OCI-LY3 (cell line): Measurements from ENCODE around the gene ANKS6.

Experiments used
- H2AFZ ChIP-seq: fragments of 200-600, 300-600 bp; shearing (Covaris generic); 2 replicates; pipeline ENCODE4 v1.6.0; 2014; ENCODE audit warnings: antibody characterized with exemption, low read depth, low read length
- H3K27ac ChIP-seq: fragments of 200-600, 300-600 bp; sonication (generic); 2 replicates; pipeline ENCODE4 v1.5.1; 2014; ENCODE audit warnings: mild to moderate bottlenecking, low read length, moderate library complexity, mixed read lengths
- H3K27me3 ChIP-seq: fragments of 200-600, 300-600 bp; sonication (generic); 2 replicates; pipeline ENCODE4 v1.6.1; 2014; ENCODE audit warnings: low read depth, low read length, mixed read lengths
- H3K36me3 ChIP-seq: fragments of 200-600, 300-600 bp; sonication (generic); replicated peaks from 2 replicates; pipeline ENCODE3; 2014; ENCODE audit warnings: low read depth, low read length, mixed read lengths
- H3K4me1 ChIP-seq: fragments of 300-600, 200-600 bp; sonication (generic); 2 replicates; pipeline ENCODE4 v1.6.1; 2014; ENCODE audit warnings: low read length, mixed read lengths
- H3K4me2 ChIP-seq: fragments of 200-600, 300-600 bp; sonication (generic); 2 replicates; pipeline ENCODE4 v1.6.1; 2014; ENCODE audit warnings: low read length, mixed read lengths
- H3K4me3 ChIP-seq: fragments of 300-600, 200-600 bp; sonication (generic); 2 replicates; pipeline ENCODE4 v1.5.1; 2014; ENCODE audit warnings: antibody characterized with exemption, mild to moderate bottlenecking, low read length, moderate library complexity
- H3K79me2 ChIP-seq: fragments of 300-600, 200-600 bp; shearing (Covaris generic); 2 replicates; pipeline ENCODE4 v1.6.1; 2014; ENCODE audit warnings: mild to moderate bottlenecking, low read length, mixed read lengths
- H3K9ac ChIP-seq: fragments of 300-600, 200-600 bp; shearing (Covaris generic); 2 replicates; pipeline ENCODE4 v1.6.0; 2014; ENCODE audit warnings: mild to moderate bottlenecking, low read length, moderate library complexity
- H3K9me3 ChIP-seq: fragments of 200-600, 300-600 bp; shearing (Covaris generic); 2 replicates; pipeline ENCODE4 v1.6.1; 2014; ENCODE audit warnings: low read length, mixed read lengths; ENCODE audit not compliant: insufficient read depth
- H4K20me1 ChIP-seq: fragments of 200-600, 300-600 bp; sonication (generic); 2 replicates; pipeline ENCODE4 v1.6.1; 2016; ENCODE audit warnings: low read length, mixed read lengths; ENCODE audit not compliant: insufficient read depth
- CTCF ChIP-seq: fragments of 200-600, 300-600 bp; sonication (generic); IDR thresholded peaks from 2 replicates; pipeline ENCODE4 v1.5.1; 2014; ENCODE audit warnings: antibody characterized with exemption, low read length, low read depth
- EZH2phosphoT487 ChIP-seq: fragments of 200-600 bp; shearing (Covaris generic); IDR thresholded peaks from 2 replicates; pipeline ENCODE4 v1.6.1; 2018; ENCODE audit warnings: antibody characterized with exemption, mixed run types, low read depth

The ANKS6 gene

GRCh38 chr9:98818764-98819163 is 22.4 kb upstream of the ANKS6 start:
- H3K4me3 ChIP-seq, result no peak overlapping the region

GRCh38 chr9:98815391-98815951 is 19.1 kb upstream of the ANKS6 start:
- no peak for TF ChIP-seq CTCF
- no peak for TF ChIP-seq EZH2phosphoT487
- H4K20me1 ChIP-seq, result no peaks in the 10 kb centered on the region
- no peaks in the 10 kb centered on the region for H3K9me3 ChIP-seq
- H3K79me2 ChIP-seq, result no peaks in the 10 kb centered on the region
- peaks cover 11% of the 10 kb centered on the region for H3K4me1 ChIP-seq
- no peaks in the 10 kb centered on the region for H3K36me3 ChIP-seq
- H3K4me2 ChIP-seq, result no peak overlapping the region
- H3K27ac ChIP-seq, result no peak overlapping the region
- no peaks in the 10 kb centered on the region for H3K27me3 ChIP-seq
- no peak overlapping the region for H3K4me3 ChIP-seq
- no peak overlapping the region for H2AFZ ChIP-seq
- H3K9ac ChIP-seq, result no peak overlapping the region

More at GRCh38 chr9:98818764-98819163, 22.4 kb upstream of the ANKS6 start:
- no peaks in the 10 kb centered on the region for H4K20me1 ChIP-seq
- no peaks in the 10 kb centered on the region for H3K4me1 ChIP-seq
- no peak overlapping the region for H3K4me2 ChIP-seq
- no peaks in the 10 kb centered on the region for H3K79me2 ChIP-seq
- no peaks in the 10 kb centered on the region for H3K36me3 ChIP-seq
- H3K27me3 ChIP-seq, result no peaks in the 10 kb centered on the region
- no peak overlapping the region for H2AFZ ChIP-seq
- no peak overlapping the region for H3K9ac ChIP-seq
- TF ChIP-seq EZH2phosphoT487, result no peak
- TF ChIP-seq CTCF, result no peak
- H3K9me3 ChIP-seq, result no peaks in the 10 kb centered on the region
- no peak overlapping the region for H3K27ac ChIP-seq

- Histone ChIP-seq H4K20me1 (no peaks in the 10 kb centered on the region), H2AFZ (no peak overlapping the region), H3K4me2 (peak overlapping the region; percentile 67), H3K79me2 (no peaks in the 10 kb centered on the region), H3K9ac (no peak overlapping the region), H3K36me3 (no peaks in the 10 kb centered on the region), H3K4me1 (peaks cover 30% of the 10 kb centered on the region), H3K27me3 (peaks cover 1% of the 10 kb centered on the region; the same call in 1 of the 2 replicates), H3K4me3 (0 out of 2 replicates have a peak overlapping the region, but pooled peaks have one; percentile 15), H3K27ac (no peak overlapping the region), H3K9me3 (no peaks in the 10 kb centered on the region)
- TF ChIP-seq CTCF, result no peak
These were observed 14.8 kb upstream of the ANKS6 start for GRCh38 chr9:98811051-98811650.

- Histone ChIP-seq H3K4me2 (no peak overlapping the region), H3K4me3 (no peak overlapping the region), H3K36me3 (no peaks in the 10 kb centered on the region), H3K9me3 (no peaks in the 10 kb centered on the region), H4K20me1 (no peaks in the 10 kb centered on the region), H3K4me1 (peaks cover 30% of the 10 kb centered on the region), H3K27me3 (peaks cover 10% of the 10 kb centered on the region), H3K27ac (no peak overlapping the region), H3K79me2 (no peaks in the 10 kb centered on the region), H3K9ac (no peak overlapping the region), H2AFZ (no peak overlapping the region)
- TF ChIP-seq CTCF (no peak), EZH2phosphoT487 (no peak)
These were observed 13.9 kb upstream of the ANKS6 start for GRCh38 chr9:98810102-98810842.
